ENCODE measurements around the gene OR2G6.
"Not testable (repeated sequence)": the region's sequence is repeated elsewhere in the genome, so short reads cannot be mapped to it uniquely, and the experiment has no call there.

DNA sequence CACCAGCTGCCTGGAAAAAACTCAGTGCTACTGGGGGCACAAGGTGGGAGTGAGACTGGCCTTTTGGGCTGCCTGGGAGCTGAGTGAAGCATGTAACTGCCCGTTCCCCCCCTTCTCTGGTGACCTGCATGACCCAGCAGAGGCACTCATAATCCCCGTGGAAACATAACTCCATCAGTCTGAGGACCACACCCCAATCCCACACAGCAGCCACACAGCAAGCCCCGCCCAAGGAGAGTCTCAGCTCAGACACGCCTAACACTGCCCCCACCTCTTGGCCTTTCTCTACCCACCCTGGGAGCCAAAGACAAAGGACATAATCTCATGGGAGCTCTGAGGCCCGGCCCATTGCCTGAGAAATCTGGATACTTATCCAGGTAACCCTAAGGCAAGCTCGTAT is 43.2 kb downstream of the OR2G6 start:
- TF ChIP-seq, protein P1, sequence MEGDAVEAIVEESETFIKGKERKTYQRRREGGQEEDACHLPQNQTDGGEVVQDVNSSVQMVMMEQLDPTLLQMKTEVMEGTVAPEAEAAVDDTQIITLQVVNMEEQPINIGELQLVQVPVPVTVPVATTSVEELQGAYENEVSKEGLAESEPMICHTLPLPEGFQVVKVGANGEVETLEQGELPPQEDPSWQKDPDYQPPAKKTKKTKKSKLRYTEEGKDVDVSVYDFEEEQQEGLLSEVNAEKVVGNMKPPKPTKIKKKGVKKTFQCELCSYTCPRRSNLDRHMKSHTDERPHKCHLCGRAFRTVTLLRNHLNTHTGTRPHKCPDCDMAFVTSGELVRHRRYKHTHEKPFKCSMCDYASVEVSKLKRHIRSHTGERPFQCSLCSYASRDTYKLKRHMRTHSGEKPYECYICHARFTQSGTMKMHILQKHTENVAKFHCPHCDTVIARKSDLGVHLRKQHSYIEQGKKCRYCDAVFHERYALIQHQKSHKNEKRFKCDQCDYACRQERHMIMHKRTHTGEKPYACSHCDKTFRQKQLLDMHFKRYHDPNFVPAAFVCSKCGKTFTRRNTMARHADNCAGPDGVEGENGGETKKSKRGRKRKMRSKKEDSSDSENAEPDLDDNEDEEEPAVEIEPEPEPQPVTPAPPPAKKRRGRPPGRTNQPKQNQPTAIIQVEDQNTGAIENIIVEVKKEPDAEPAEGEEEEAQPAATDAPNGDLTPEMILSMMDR (IDR thresholded peaks at IDR 0.05), result not testable (repeated sequence)
- TF ChIP-seq POLR2A (IDR thresholded peaks at IDR 0.05), result not testable (repeated sequence)

Data from right lobe of liver (tissue), 4 donors.